ENCODE data around the gene PDSS2. TPM values are rescaled to one million over a fixed set of nuclear protein-coding genes. Genes with fewer than 3 reads are reported as not detected.
A peak's percentile ranks its signal among the peaks of the same experiment; 100 is the strongest.

Gene PDSS2
- total RNA-seq, 1 donor from 2014 or later = 12.4 TPM

GRCh38 chr6:107348224-107348623 is 111.1 kb downstream of the PDSS2 start:
- no peaks in the 10 kb centered on the region for H3K9me3 Mint-ChIP-seq (ENCODE audit: unreplicated experiment)

GRCh38 chr6:107345393-107345792 is 114.0 kb downstream of the PDSS2 start:
- Mint-ChIP-seq H3K4me1 (ENCODE audit: unreplicated experiment) (peaks cover 9% of the 10 kb centered on the region), H3K36me3 (ENCODE audit: unreplicated experiment) (no peaks in the 10 kb centered on the region), H3K4me3 (ENCODE audit: unreplicated experiment) (no peak overlapping the region), H3K27ac (ENCODE audit: unreplicated experiment) (peak overlapping the region; percentile 38), H3K9me3 (ENCODE audit: unreplicated experiment) (no peaks in the 10 kb centered on the region), H3K27me3 (ENCODE audit: unreplicated experiment) (no peaks in the 10 kb centered on the region)
- no peak for TF ChIP-seq CTCF (IDR thresholded peaks at IDR 0.05)
- no peak for DNase-seq (ENCODE audit: extremely low spot score, unreplicated experiment)

More at GRCh38 chr6:107348224-107348623, 111.1 kb downstream of the PDSS2 start:
- DNase-seq (ENCODE audit: extremely low spot score, unreplicated experiment) = no peak
- no peaks in the 10 kb centered on the region for H3K27me3 Mint-ChIP-seq (ENCODE audit: unreplicated experiment)
- no peak overlapping the region for H3K4me3 Mint-ChIP-seq (ENCODE audit: unreplicated experiment)
- H3K27ac Mint-ChIP-seq (ENCODE audit: unreplicated experiment) = no peak overlapping the region
- TF ChIP-seq CTCF (IDR thresholded peaks at IDR 0.05) = no peak
- no peaks in the 10 kb centered on the region for H3K36me3 Mint-ChIP-seq (ENCODE audit: unreplicated experiment)
- H3K4me1 Mint-ChIP-seq (ENCODE audit: unreplicated experiment) = peaks cover 9% of the 10 kb centered on the region

- no peak for TF ChIP-seq CTCF (IDR thresholded peaks at IDR 0.05)
- Mint-ChIP-seq H3K9me3 (ENCODE audit: unreplicated experiment) (no peaks in the 10 kb centered on the region), H3K4me3 (ENCODE audit: unreplicated experiment) (no peak overlapping the region), H3K27ac (ENCODE audit: unreplicated experiment) (peak overlapping the region; percentile 1), H3K36me3 (ENCODE audit: unreplicated experiment) (no peaks in the 10 kb centered on the region), H3K27me3 (ENCODE audit: unreplicated experiment) (no peaks in the 10 kb centered on the region), H3K4me1 (ENCODE audit: unreplicated experiment) (peaks cover 9% of the 10 kb centered on the region)
- DNase-seq (ENCODE audit: extremely low spot score, unreplicated experiment) = no peak
Observed at GRCh38 chr6:107344981-107345380, 114.4 kb downstream of the PDSS2 start.

- DNase-seq (ENCODE audit: extremely low spot score, unreplicated experiment) = no peak
Observed at GRCh38 chr6:107344383-107344782, 115.0 kb downstream of the PDSS2 start.

GRCh38 chr6:107342144-107342543 is 117.2 kb downstream of the PDSS2 start:
- Mint-ChIP-seq H3K9me3 (ENCODE audit: unreplicated experiment) (no peaks in the 10 kb centered on the region), H3K27me3 (ENCODE audit: unreplicated experiment) (no peaks in the 10 kb centered on the region), H3K27ac (ENCODE audit: unreplicated experiment) (no peak overlapping the region), H3K36me3 (ENCODE audit: unreplicated experiment) (no peaks in the 10 kb centered on the region), H3K4me1 (ENCODE audit: unreplicated experiment) (peaks cover 9% of the 10 kb centered on the region), H3K4me3 (ENCODE audit: unreplicated experiment) (no peak overlapping the region)
- no peak for TF ChIP-seq CTCF (IDR thresholded peaks at IDR 0.05)
- no peak for DNase-seq (ENCODE audit: extremely low spot score, unreplicated experiment)

More at GRCh38 chr6:107344383-107344782, 115.0 kb downstream of the PDSS2 start:
- H3K9me3 Mint-ChIP-seq (ENCODE audit: unreplicated experiment) = no peaks in the 10 kb centered on the region
- H3K36me3 Mint-ChIP-seq (ENCODE audit: unreplicated experiment) = no peaks in the 10 kb centered on the region
- TF ChIP-seq CTCF (IDR thresholded peaks at IDR 0.05) = no peak
- no peak overlapping the region for H3K4me3 Mint-ChIP-seq (ENCODE audit: unreplicated experiment)
- no peak overlapping the region for H3K27ac Mint-ChIP-seq (ENCODE audit: unreplicated experiment)
- no peaks in the 10 kb centered on the region for H3K27me3 Mint-ChIP-seq (ENCODE audit: unreplicated experiment)
- peaks cover 9% of the 10 kb centered on the region for H3K4me1 Mint-ChIP-seq (ENCODE audit: unreplicated experiment)

All from osteocyte (in vitro differentiated cells).